ENCODE measurements around the gene STEAP3.

DNA sequence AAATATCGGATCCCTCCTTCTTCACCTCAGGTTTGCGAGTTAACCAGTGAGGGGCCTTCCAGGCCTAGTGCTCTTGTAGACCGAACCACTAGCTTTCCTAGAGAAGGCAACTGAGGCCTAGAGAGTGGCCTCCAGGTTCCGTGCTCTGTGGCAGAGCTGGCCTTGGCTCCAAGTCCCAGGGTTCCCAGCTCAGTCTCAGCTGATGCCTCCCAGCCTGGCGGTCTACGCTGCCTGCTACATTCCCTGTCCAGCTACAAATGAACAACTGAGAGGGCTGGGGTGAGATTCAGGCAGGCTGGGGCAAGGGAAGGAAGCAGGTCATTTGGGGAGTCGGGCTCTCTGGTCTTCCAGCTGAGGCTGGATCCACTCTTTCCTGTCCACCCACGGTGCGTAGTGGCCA, 2.3 kb downstream of the STEAP3 start:
- TF ChIP-seq CTCF (IDR thresholded peaks at IDR 0.05) = no peak
- TF ChIP-seq POLR2A (IDR thresholded peaks at IDR 0.05) = no peak

All from right lobe of liver (tissue), 4 donors.